HG02938 (cell line): ENCODE data around the gene SNAI1.
"Not testable (repeated sequence)": the region's sequence is repeated elsewhere in the genome, so short reads cannot be mapped to it uniquely, and the experiment has no call there.

Source experiments
- ATAC-seq: cut with Tn5 transposase; IDR thresholded peaks from one replicate; pipeline ENCODE4 v1.9.1; 2021; ENCODE audit warnings: mild to moderate bottlenecking, moderate library complexity; ENCODE audit not compliant: unreplicated experiment

Gene SNAI1

DNA sequence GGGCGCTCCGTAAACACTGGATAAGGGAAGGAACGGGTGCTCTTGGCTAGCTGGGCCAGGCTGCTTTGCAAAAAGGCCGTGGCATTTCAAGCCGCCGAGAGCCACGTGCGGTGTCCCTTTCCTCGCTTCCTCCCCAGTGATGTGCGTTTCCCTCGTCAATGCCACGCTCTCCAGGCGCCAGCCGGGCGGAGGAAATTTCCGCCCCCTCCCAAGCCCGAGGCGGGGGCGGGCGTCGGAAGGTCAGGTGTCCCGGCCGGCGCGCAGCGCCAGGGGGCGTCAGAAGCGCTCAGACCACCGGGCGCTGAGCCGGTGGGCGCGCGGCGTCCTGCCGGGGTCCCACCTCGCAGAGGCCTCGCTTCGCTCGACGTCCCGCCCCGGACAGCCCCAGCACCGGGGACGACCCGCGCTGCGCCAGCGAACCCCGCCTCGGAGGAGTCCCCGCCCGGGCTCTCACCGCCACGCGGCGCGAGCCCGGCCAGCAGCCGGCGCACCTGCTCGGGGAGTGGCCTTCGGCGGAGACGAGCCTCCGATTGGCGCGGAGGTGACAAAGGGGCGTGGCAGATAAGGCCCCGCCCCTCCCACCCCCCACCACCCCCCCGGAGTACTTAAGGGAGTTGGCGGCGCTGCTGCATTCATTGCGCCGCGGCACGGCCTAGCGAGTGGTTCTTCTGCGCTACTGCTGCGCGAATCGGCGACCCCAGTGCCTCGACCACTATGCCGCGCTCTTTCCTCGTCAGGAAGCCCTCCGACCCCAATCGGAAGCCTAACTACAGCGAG lies at the start of gene SNAI1:
Gene SNAI1 (plus strand): TSS at position 635 of the 777 bp plus-strand sequence. CDS start 80 bp downstream, at position 715.
- ATAC-seq, result peak; percentile 67

- ATAC-seq, result no peak
These were observed 47.0 kb upstream of the SNAI1 start for GRCh38 chr20:49935746-49936152.

GRCh38 chr20:49936153-49937026 lies 46.4 kb upstream of the SNAI1 start, which contains the start of gene RNF114:
Gene RNF114 (plus strand): TSS chr20:49936397. CDS start chr20:49936413, 16 bp downstream.
- ATAC-seq, result peak; percentile 57

DNA sequence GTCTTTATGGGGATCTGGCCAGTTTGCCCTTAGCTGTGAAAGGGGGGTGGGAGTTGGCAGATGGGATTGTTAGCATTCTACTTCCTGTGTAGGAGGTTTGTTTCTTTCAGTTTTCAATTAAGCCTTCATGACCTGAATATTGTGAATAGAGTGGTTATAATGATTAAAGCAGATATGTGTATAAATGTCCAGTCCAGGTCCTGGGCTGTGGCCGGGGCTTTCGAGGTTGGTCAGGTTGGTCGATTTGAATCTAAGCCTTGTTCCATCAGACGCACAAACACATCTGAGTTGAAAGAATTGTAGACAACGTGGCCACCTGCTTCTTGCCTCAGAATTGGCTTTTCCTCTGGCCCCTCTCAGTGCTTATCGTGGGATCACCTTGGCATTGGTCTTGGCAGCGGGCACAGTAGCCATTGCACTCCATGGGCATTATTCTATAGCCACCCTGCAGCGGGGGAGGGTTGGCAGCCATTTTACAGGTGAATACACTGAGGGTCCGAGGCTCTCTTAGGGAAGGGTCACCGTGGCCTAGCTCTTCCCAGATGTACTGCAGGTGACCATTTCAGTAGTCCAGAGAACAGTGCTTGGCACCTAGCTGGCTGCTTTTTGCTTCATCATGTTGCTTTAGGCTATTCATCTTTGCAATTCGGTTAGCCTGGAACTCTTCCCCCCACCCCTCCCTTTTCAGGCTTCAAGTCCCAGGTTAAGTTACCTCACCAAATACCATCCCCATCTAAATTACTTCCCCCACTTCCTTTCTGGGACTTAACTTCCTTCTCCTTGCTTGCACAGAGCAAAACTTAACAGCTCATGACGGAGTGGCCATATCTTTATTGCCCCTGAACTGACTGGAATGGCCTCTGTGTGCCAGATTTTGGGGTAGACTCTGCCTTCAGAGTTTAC lies 45.5 kb upstream of the SNAI1 start:
- ATAC-seq, result no peak

DNA sequence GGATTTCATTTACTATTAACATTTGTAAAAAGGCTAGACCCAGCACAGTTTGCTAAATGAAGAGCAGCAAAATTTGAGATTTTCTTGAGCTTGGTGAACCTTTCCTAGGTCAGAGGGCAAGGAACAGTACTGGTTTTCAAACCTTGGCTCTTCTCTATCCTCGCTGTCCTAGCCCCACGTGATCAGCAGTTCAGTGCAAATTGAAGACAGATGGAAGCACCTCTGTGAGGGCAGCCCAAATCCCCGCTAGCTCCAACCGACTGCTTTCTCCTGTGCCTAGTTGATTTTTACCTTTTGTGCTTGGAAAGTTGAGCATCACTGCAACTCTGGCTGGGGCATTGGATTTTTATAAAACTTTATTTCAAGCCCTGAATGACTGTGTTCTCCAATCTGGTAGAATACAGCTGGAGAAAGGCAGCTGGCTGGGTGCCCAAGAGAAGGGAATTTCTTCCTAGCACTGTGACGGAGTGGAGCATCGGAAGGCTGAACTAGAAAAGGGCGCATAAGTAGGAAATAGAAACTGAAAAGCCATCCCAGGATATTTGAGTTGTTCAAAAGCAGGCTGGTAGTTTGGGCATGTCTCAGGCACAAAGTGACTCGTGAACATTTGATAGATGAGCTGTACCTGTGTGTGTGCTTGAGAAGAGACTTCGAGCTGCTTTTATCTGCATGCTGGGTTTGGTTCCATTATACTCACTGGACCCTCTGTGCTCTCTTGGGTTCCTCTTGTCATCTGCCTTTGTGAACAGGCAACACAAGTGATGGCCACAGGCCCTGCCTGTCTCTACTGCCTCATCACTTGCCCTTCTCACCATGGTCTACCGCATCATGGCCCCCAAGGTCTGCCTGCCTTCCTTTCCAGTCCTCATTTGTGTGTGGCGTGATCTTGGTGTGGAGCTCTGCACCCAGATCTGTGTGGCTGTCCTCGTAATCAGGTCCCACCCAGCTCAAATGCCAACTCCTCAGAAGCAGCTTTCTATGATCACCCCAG lies 44.3 kb upstream of the SNAI1 start:
- ATAC-seq, result no peak

- ATAC-seq, result no peak
These were observed 41.3 kb upstream of the SNAI1 start for GRCh38 chr20:49941456-49941855.

- ATAC-seq, result no peak
These were observed 40.5 kb upstream of the SNAI1 start for GRCh38 chr20:49942303-49942702.

- no peak for ATAC-seq
These were observed 39.8 kb upstream of the SNAI1 start for GRCh38 chr20:49942942-49943341.

GRCh38 chr20:49945306-49945700 lies 37.5 kb upstream of the SNAI1 start:
- no peak for ATAC-seq

DNA sequence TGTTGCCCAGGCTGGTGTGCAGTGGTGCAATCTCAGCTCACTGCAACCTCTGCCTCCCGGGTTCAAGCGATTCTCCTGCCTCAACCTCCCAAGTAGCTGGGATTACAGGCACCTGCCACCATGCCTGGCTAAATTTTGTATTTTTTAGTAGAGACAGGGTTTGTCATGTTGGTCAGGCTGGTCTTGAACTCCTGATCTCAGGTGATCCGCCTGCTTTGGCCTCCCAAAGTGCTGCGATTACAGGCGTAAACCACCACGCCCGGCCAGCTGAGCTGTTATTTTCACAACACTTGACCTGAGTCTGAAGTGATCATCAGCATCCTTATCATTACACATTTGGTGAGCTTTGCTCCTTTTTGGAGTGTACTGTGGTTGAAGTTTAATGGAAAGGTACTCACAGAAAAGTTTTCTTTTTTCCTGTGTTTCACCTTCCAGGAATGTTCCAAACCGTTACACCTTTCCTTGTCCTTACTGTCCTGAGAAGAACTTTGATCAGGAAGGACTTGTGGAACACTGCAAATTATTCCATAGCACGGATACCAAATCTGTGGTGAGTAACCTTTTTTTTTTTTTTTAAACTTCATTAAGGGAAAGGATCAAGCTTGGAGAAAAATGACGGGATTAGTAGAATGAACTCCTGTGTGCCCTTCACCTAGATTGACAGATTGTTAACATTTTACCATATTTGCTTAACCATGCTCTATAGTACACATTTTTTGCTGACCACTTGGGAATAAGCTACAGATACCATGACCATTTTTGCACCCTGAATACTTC lies 36.9 kb upstream of the SNAI1 start:
- ATAC-seq, result no peak

- no peak for ATAC-seq
These were observed 34.6 kb upstream of the SNAI1 start for GRCh38 chr20:49948178-49948577.

DNA sequence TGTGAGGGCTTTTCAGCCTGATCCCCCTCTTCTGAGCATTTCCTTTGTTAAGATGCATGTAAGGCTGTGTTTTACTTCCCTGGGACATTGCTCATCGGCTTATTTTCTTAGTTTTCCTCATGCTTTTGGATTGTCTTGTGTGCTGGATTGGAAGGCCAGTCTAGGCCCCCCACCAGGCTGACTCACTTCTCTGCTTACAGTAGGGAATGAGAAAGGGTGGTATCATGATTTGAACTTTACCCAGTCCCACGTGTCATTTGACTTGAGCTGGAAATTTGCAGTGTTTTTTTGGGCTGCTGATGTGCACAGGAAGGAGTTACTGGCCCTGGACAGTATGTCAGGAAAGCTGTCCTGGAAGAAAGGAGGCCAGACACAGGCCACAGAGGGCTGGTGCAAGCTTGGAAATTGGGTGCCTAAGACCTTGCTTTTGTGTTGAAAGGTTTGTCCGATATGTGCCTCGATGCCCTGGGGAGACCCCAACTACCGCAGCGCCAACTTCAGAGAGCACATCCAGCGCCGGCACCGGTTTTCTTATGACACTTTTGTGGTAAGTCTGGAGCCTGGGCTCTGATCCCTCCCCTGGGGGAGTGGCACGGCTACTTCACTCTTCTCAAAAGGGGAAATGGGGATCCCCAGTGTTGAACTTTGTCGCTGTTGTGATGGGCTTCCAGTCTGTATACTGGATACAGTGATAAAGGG lies 33.8 kb upstream of the SNAI1 start:
- ATAC-seq, result no peak

DNA sequence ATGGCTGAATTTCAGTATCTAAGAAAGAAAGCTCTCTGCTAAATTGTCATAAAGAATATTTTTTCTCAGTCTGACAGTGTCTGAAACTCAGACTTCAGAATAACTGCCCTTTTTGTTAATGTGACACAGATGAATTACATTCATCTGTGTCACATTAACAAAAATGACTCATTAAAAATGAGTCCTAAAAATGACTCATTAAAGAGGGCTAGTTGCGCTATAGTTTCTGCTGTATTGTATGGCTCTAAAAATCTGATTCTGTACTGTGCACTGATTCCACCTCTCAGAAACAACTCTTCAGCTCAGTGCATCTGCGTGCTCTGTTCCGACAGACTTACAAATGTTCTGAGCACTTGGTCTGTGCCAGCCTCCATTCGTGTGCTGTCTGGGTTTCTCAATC lies 31.6 kb upstream of the SNAI1 start:
- no peak for ATAC-seq

DNA sequence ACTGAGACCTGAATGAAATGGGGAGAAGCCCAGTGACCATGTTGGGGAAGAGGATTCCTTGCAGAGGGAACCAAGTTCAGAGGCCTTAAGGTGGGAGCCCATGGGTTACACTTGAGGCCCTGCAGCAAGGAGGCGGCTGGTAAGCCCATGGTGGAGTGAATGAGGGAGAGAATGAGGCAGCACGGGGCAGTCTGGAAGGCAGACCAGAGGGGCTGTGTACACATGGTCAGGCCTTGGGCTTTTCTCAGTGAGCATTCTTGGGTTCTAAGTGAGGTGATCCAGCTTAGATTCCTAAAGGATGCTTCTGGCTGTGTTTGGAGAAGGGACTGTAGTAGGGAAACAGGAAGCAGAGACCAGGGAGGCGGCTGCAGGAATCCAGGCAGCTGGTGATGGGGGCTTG lies 27.6 kb upstream of the SNAI1 start:
- ATAC-seq, result no peak

DNA sequence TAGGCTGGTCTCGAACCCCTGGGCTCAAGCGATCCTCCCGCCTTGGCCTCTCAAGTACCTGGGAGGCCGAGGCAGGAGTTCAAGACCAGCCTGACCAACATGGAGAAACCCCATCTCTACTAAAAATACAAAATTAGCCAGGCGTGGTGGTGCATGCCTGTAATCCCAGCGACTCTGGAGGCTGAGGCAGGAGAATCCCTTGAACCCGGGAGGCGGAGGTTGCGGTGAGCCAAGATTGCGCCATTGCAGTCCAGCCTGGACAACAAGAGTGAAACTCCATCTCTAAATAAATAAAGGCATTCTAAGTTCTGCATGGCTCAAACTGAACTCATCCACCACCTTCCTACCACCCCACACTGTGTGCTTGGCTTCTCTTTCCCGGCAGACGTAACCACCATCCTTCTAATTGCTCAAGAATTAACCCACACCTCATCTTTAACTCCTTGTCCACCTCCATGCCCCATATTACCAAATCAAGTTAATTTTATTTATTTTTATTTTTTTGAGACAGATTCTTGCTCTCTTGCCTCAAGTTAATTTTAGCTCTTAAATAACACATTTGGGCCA lies 26.9 kb upstream of the SNAI1 start:
- not testable (repeated sequence) for ATAC-seq

- no peak for ATAC-seq
These were observed 26.1 kb upstream of the SNAI1 start for GRCh38 chr20:49956689-49957088.

DNA sequence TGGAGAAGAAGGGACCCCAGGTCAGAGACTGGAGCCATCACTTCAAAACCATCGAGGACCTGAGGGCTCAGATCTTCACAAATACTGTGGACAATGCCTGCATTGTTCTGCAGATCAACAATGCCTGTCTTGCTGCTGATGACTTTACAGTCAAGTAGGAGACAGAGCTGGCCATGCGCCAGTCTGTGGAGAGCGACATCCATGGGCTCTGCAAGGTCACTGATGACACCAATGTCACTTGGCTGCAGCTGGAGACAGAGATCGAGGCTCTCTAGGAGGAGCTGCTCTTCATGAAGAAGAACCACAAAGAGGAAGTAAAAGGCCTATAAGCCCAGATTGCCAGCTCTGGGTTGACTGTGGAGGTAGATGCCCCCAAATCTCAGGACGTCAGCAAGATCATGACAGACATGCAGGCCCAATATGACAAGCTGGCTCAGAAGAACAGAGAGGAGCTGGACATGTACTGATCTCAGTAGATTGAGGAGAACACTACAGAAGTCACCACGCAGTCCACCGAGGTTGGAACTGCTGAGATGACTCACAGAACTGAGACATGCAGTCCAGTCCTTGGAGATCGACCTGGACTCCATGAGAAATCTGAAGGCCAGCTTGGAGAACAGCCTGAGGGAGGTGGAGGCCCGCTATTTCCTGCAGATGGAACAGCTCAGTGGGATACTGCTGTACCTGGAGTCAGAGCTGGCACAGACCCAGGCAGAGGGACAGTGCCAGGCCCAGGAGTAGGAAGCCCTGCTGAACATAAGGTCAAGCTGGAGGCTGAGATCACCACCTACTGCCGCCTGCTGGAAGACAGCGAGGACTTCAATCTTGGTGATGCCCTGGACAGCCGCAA lies 25.5 kb upstream of the SNAI1 start:
- not testable (repeated sequence) for ATAC-seq
